H9 (cell line): ENCODE results near the gene C6orf47. TPM values are rescaled to one million over a fixed set of nuclear protein-coding genes. Genes with fewer than 3 reads are reported as not detected.
A peak's percentile ranks its signal among the peaks of the same experiment; 100 is the strongest.

Source experiments
- DNase-seq: peaks from one replicate; pipeline ENCODE4 v3.0.0-alpha.2; 2017
- H2AFZ ChIP-seq: one replicate; pipeline ENCODE4 v1.6.1; 2013; ENCODE audit warnings: mild to moderate bottlenecking, low read length, control low read depth, moderate library complexity
- H2AK5ac ChIP-seq: 2 replicates; pipeline ENCODE4 v1.6.1; 2013; ENCODE audit warnings: low read length, control low read depth, mixed read lengths; ENCODE audit not compliant: insufficient read length
- H2BK120ac ChIP-seq: one replicate; pipeline ENCODE4 v1.6.1; 2013; ENCODE audit warnings: low read depth, mild to moderate bottlenecking, low read length, control low read depth, inconsistent platforms; ENCODE audit not compliant: poor library complexity, severe bottlenecking
- H2BK12ac ChIP-seq: 2 replicates; pipeline ENCODE4 v1.6.1; 2013; ENCODE audit warnings: low read length, control low read depth, mixed read lengths, low read depth; ENCODE audit not compliant: insufficient read length
- H2BK15ac ChIP-seq: 2 replicates; pipeline ENCODE4 v1.6.1; 2013; ENCODE audit warnings: low read depth, low read length, control low read depth
- H2BK20ac ChIP-seq: one replicate; pipeline ENCODE4 v1.6.1; 2013; ENCODE audit warnings: low read depth, mild to moderate bottlenecking, low read length, control low read depth, inconsistent platforms; ENCODE audit not compliant: poor library complexity, severe bottlenecking
- H2BK5ac ChIP-seq: 2 replicates; pipeline ENCODE4 v1.6.1; 2013; ENCODE audit warnings: low read length, control low read depth, mixed read lengths; ENCODE audit not compliant: insufficient read length
- H3K14ac ChIP-seq: 2 replicates; pipeline ENCODE4 v1.6.1; 2013; ENCODE audit warnings: low read length, control low read depth; ENCODE audit not compliant: insufficient read depth
- H3K18ac ChIP-seq: 2 replicates; pipeline ENCODE4 v1.6.1; 2013; ENCODE audit warnings: low read depth, mild to moderate bottlenecking, mixed read lengths, low read length, control low read depth; ENCODE audit not compliant: insufficient read length
- H3K23ac ChIP-seq: 2 replicates; pipeline ENCODE4 v1.6.1; 2013; ENCODE audit warnings: low read length, control low read depth, mixed read lengths, low read depth; ENCODE audit not compliant: insufficient read length
- H3K23me2 ChIP-seq: 2 replicates; pipeline ENCODE4 v1.6.1; 2013; ENCODE audit warnings: low read depth, mild to moderate bottlenecking, mixed read lengths, low read length, control low read depth; ENCODE audit not compliant: insufficient read length, poor library complexity, severe bottlenecking
- H3K27ac ChIP-seq: 2 replicates; pipeline ENCODE4 v1.5.1; 2013; ENCODE audit warnings: low read length, control low read depth, mixed read lengths, low read depth; ENCODE audit not compliant: insufficient read length
- H3K27me3 ChIP-seq: 2 replicates; pipeline ENCODE4 v1.6.1; 2013; ENCODE audit warnings: low read length, control low read depth, inconsistent platforms; ENCODE audit not compliant: insufficient read depth
- H3K4ac ChIP-seq: 2 replicates; pipeline ENCODE4 v1.6.1; 2013; ENCODE audit warnings: low read depth, mild to moderate bottlenecking, control low read depth, inconsistent platforms, low read length, moderate library complexity
- H3K4me1 ChIP-seq: 2 replicates; pipeline ENCODE4 v1.6.1; 2013; ENCODE audit warnings: low read length, control low read depth, inconsistent platforms; ENCODE audit not compliant: insufficient read depth
- H3K4me2 ChIP-seq: 2 replicates; pipeline ENCODE4 v1.6.1; 2013; ENCODE audit warnings: low read length, control low read depth, mixed read lengths; ENCODE audit not compliant: insufficient read length, insufficient read depth
- H3K56ac ChIP-seq: 2 replicates; pipeline ENCODE4 v1.6.1; 2013; ENCODE audit warnings: low read depth, mild to moderate bottlenecking, mixed read lengths, low read length, control low read depth; ENCODE audit not compliant: insufficient read length
- H3K79me1 ChIP-seq: 2 replicates; pipeline ENCODE4 v1.6.1; 2013; ENCODE audit warnings: low read depth, mild to moderate bottlenecking, moderate library complexity, low read length, control low read depth, inconsistent platforms; ENCODE audit not compliant: insufficient read depth, poor library complexity, severe bottlenecking
- H3K79me2 ChIP-seq: 2 replicates; pipeline ENCODE4 v1.6.1; 2013; ENCODE audit warnings: low read length, control low read depth, inconsistent platforms; ENCODE audit not compliant: insufficient read depth
- H3K9ac ChIP-seq: 2 replicates; pipeline ENCODE4 v1.6.1; 2013; ENCODE audit warnings: low read length, control low read depth, mixed read lengths; ENCODE audit not compliant: insufficient read length; ENCODE audit errors: extremely low read depth
- H3K9me3 ChIP-seq: one replicate; pipeline ENCODE4 v1.6.1; 2013; ENCODE audit warnings: low read depth, low read length, inconsistent platforms; ENCODE audit not compliant: control insufficient read depth
- H3T11ph ChIP-seq: one replicate; pipeline ENCODE4 v1.6.1; 2013; ENCODE audit warnings: mild to moderate bottlenecking, low read length, control low read depth, inconsistent platforms
- H4K20me1 ChIP-seq: one replicate; pipeline ENCODE4 v1.6.1; 2013; ENCODE audit not compliant: control insufficient read depth, insufficient read length, insufficient read depth
- H4K5ac ChIP-seq: 2 replicates; pipeline ENCODE4 v1.6.1; 2013; ENCODE audit warnings: low read depth, mild to moderate bottlenecking, mixed read lengths, low read length, control low read depth; ENCODE audit not compliant: insufficient read length
- H4K8ac ChIP-seq: replicated peaks from 2 replicates; pipeline ENCODE4 v1.6.1; 2013; ENCODE audit warnings: low read length, control low read depth, mixed read lengths, low read depth; ENCODE audit not compliant: insufficient read length
- H4K91ac ChIP-seq: 2 replicates; pipeline ENCODE4 v1.6.1; 2013; ENCODE audit warnings: low read depth, mild to moderate bottlenecking, moderate library complexity, mixed read lengths, low read length, control low read depth; ENCODE audit not compliant: insufficient read length
- H3K27ac Mint-ChIP-seq, 3 experiments: 2 replicates in 2 of 3; 3 replicates in 1 of 3; pipeline ENCODE4 v1.8.0; 2020 to 2021; ENCODE audit warnings: mixed read lengths in 3 of 3, mild to moderate bottlenecking in 1 of 3, moderate library complexity in 1 of 3
- H3K27me3 Mint-ChIP-seq: 2 replicates; pipeline ENCODE4 v1.8.0; 2021; ENCODE audit warnings: low read depth, mild to moderate bottlenecking, moderate library complexity, mixed read lengths
- H3K36me3 Mint-ChIP-seq, 3 experiments: 2 replicates in 2 of 3; 3 replicates in 1 of 3; pipeline ENCODE4 v1.8.0; 2020 to 2021; ENCODE audit warnings: low read depth in 3 of 3, mixed read lengths in 3 of 3; ENCODE audit not compliant: insufficient read depth in 1 of 3
- H3K4me1 Mint-ChIP-seq, 2 experiments: 2 replicates each; pipeline ENCODE4 v1.8.0; 2020; ENCODE audit warnings: mixed read lengths in 2 of 2
- H3K4me3 Mint-ChIP-seq, 2 experiments: 2 replicates in 1 of 2; 3 replicates in 1 of 2; pipeline ENCODE4 v1.8.0; 2020 to 2021; ENCODE audit warnings: mild to moderate bottlenecking in 2 of 2, mixed read lengths in 2 of 2, moderate library complexity in 1 of 2
- H3K9me3 Mint-ChIP-seq, 2 experiments: 2 replicates in 1 of 2; 3 replicates in 1 of 2; pipeline ENCODE4 v1.8.0; 2020; ENCODE audit warnings: mild to moderate bottlenecking in 2 of 2, mixed read lengths in 2 of 2, moderate library complexity in 1 of 2
- CTCF ChIP-seq: fragments of 200-600 bp; sonication (generic); conservative IDR thresholded peaks from 3 replicates; pipeline ENCODE4 v1.8.0; 2021; ENCODE audit warnings: antibody characterized with exemption, mild to moderate bottlenecking
- WGBS: extraction: QIAGEN DNeasy Blood & Tissue Kit; methylation state at CpG from one replicate; pipeline ENCODE4 v1.1.7; 2013; ENCODE audit warnings: missing lambda C conversion rate, low lambda C conversion rate, mixed read lengths; ENCODE audit not compliant: insufficient read length; ENCODE audit errors: extremely low coverage; 5-methylcytosine and 5-hydroxymethylcytosine counted together
- total RNA-seq: library from RNA; stranded (reverse); gene quantifications from 2 replicates; pipeline ENCODE4 v1.2.1, GENCODE V29; 2021

The C6orf47 gene
- total RNA-seq, 1 experiment from 2014 or later: 19.0 TPM

DNA sequence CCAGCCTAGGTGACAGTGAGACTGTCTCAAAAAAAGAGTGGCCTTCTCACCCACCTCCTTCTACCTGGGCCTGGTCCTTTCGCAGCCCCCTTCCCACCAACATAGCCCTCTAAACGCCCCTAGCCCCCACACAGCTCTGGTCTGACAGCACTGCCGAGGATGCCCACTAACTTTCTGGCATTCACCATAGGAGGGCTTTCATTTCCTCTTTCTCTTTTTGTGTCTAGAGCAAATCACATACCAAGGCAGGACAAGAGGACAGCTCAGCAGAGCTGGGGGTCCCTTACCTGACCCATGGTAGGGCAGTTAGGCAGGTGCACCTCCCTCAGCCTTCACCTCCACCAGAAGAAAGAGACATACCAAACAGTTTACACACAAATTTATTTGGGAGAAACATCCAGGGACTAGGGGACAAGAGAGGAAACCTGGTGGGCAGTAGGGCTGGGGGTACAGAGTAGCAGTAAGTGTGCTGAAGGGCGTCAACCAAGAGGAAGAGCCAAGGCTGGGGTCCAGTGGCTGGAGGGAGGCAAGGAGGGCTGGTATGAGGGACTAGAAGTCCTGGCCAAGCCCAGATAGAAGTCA lies 15.8 kb upstream of the C6orf47 start:
- DNase-seq: no peak
- Histone ChIP-seq H4K20me1 (no peaks in the 10 kb centered on the region), H3T11ph (no peak overlapping the region), H3K14ac (no peak overlapping the region), H3K18ac (no peak overlapping the region), H2BK5ac (no peak overlapping the region), H3K79me2 (no peaks in the 10 kb centered on the region), H2BK120ac (no peak overlapping the region), H2AFZ (no peak overlapping the region), H4K8ac (no peak overlapping the region), H3K23ac (no peak overlapping the region), H3K9me3 (no peaks in the 10 kb centered on the region), H2BK12ac (no peak overlapping the region), H3K56ac (no peak overlapping the region), H4K91ac (no peak overlapping the region), H4K5ac (no peak overlapping the region), H3K9ac (no peak overlapping the region), H3K27me3 (no peaks in the 10 kb centered on the region; the same call in 1 of the 2 replicates), H2BK15ac (no peak overlapping the region), H3K4ac (no peak overlapping the region), H3K23me2 (peaks cover 6% of the 10 kb centered on the region), H2BK20ac (no peak overlapping the region), H3K4me1 (no peaks in the 10 kb centered on the region), H3K27ac (no peak overlapping the region), H2AK5ac (no peak overlapping the region), H3K79me1 (no peaks in the 10 kb centered on the region), H3K4me2 (no peak overlapping the region)
- WGBS: no CpG with 5 or more reads among the region's 4 CpGs
- H3K27ac Mint-ChIP-seq: peak overlapping the region in 1 of 3 experiments; percentile 27; a peak in 1 of 7 replicates
- peaks cover 9 to 14% of the 10 kb centered on the region in 2 experiments for H3K4me1 Mint-ChIP-seq
- no peak overlapping the region for H3K4me3 Mint-ChIP-seq
- peaks cover 13 to 24% (median 21%) of the 10 kb centered on the region in 3 experiments; a peak in 6 of 7 replicates for H3K36me3 Mint-ChIP-seq
- no peaks in the 10 kb centered on the region; a peak in 1 of 5 replicates for H3K9me3 Mint-ChIP-seq
- H3K27me3 Mint-ChIP-seq: peaks cover 12% of the 10 kb centered on the region
- no peak for TF ChIP-seq CTCF
